HG02571 (cell line): Measurements from ENCODE around the gene SORCS1.
A peak's percentile ranks its signal among the peaks of the same experiment; 100 is the strongest.

Experiments used
- ATAC-seq: cut with Tn5 transposase; IDR thresholded peaks from one replicate; pipeline ENCODE4 v1.9.1; 2021; ENCODE audit warnings: mild to moderate bottlenecking, moderate library complexity; ENCODE audit not compliant: unreplicated experiment

The SORCS1 gene

DNA sequence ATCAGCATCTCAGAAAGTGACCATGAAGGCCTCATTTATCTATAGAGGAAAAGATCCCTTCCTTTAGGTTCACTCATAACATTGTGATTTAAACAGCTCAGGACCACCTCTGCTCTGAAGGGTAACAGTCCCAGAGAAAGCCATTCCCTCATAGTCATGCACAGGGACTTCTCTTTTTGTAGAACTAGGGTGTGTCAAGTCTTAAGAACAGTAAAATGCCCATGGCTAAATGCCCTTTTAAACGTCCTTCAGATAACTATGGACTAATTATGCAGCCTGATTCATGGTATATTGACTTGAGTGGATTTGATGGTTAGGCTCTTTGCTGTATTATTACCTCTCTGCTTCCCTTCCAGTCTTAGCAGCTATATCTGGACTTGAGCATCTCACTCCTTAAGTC is 337.8 kb downstream of the SORCS1 start:
- no peak for ATAC-seq

DNA sequence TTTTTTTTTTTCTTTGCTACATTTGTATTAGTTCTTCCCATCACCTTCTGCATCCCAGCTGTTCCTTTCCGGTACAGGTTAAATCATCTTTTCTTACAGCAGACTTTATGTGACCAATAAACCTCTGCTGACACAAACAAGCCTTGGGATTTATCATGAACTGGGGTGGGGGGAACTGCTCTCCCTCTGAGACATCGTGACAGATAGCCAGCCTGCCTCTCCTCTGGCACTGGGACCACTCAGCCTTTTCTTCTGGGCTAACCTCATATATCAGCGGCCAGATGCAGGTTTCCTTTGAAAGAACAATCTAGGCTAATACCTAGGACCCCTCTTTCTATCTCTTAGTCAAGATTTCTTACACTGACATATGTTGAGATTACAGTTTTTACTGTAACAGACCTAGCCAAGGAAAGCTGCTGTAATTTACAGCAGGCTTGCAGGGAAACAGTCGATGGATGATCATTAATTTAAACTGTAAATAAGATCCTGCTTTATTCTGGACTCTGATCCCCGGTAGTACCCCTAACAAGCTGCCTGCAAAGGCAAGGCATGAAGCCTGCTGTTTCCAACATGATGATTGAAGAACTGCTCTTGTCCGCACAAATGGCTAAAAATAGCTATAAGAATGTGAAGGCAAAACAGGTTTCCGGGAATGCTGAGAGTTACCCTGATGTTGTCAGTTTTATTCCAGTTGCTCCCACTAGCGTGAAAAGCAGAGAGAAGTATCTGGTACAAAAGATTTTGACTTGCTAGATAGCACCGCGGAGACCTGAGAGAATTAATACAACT is 338.7 kb downstream of the SORCS1 start:
- no peak for ATAC-seq

DNA sequence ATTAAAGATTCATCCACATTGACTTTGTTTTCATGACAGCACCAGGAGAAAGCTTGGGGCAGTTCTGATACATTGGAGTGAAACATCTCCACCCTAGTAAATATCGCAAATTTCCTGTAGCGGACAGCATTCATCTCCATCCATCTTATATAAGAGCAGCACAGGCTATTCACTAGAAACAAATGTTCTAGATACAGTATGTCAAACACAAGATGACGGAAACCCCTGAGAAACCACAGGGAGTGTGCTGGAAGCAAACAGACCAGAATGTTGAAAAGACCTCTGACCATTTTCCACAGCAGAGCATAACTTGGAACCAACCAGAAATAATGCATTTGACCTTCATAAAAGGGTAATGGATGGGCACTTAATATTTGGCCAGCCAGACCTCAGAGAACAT is 343.9 kb downstream of the SORCS1 start:
- ATAC-seq, result no peak

DNA sequence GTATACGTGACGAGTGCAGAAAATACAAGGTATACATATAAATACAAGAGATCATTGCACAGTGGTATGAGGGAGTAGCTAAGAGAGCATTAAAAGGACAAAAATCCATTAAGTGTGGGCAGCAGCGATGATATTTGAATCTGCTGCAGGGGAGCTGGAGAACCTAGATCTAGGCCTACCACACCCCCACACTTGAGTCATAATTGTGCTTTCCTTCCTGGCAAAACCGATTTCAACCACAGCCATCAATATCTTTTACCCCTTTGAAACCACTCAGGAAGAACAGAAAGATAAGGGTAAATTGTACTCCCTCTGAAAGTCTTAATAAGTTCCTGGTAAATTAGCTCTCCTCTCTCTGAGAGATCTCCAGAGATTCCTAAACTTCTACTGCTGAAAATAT is 345.0 kb downstream of the SORCS1 start:
- no peak for ATAC-seq

DNA sequence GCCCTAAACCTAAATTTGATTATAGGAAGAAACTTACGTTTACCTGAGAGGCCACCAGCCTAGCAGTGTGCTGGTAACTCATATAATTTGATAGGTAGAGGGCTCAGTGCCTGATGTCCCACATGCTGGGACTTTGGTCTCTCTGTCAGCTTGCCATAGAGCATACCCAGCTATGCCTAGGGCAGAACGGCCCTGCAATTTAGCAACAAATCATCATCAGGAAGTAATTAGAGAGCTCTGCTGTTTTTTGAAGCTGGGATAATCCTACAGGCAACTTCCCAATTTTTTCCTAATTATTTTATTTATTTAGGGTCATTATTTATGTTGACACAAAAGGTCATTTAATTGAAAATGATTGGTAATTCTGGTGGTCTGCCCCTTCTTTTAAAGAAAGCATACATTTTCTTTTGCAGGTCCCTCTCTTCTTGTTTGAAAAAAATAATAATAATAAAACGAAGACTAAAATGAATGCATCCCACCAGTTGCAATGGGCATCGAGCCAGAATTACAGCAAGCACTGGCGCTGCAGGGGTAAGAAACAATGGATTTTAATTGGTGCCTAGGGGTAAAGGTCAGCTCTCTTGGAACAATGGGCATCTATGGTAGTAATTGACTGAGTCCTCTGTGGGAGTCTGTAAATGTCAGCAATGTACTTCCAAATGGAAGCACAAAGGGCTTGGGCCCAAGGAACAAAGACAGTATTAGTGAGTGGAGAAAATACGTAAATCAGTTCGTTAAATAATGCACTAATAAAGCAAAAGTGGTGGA is 348.0 kb downstream of the SORCS1 start:
- no peak for ATAC-seq

DNA sequence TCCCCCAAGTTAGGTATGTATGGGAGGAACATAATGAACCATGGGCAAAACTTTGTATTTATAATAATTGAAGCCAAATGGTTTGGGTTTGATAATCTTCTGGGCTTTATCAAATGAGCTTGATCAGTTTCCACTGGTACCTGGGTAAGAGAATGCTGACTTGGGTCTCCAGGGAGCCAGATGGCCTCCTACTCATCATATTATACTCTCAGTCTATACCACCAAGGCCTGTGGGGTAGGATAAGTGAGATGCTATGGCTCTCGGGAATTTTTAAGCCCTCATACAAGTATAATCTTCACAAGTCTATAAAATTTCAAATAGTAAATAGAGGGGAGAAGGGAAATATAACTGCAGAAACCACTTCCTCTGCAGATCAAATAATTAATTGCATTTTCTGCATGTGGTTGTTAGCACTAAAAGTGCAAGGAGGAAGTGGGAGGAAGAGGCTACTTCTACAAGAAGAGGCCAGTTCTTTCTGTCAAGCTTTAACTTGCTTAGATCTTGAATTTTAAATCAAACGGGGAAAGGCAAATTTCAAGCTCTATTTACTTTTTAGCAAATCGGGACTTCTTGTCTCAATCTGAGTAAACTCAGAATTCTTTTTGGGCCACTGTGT is 349.0 kb downstream of the SORCS1 start:
- ATAC-seq, result no peak

DNA sequence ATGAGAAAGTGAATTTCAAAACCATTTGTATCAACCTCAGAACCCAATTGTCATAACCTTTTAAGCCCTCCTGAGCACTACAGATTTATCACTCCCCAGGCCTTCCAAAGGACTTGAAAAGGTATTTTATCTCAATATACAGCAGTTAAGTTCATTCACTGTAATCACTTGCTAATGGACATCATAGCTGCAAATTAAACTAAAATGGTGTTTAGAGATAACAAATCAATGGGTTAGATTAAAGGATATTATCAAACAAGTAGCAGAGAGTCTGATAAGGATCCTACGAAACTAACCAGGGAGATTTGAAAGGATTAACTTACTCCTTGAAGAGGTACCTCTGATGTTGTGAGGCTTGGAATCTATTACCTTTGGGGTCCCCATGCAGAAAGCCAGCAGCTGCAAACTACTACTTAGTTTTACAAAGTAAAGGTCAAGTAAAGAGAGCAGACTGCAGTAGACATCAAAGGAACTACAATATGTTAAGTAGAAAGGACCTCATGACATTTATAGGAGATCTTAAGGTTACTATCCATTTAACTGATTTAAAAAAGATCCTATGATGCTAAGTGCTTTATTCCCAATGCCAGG is 359.4 kb downstream of the SORCS1 start:
- ATAC-seq, result no peak

DNA sequence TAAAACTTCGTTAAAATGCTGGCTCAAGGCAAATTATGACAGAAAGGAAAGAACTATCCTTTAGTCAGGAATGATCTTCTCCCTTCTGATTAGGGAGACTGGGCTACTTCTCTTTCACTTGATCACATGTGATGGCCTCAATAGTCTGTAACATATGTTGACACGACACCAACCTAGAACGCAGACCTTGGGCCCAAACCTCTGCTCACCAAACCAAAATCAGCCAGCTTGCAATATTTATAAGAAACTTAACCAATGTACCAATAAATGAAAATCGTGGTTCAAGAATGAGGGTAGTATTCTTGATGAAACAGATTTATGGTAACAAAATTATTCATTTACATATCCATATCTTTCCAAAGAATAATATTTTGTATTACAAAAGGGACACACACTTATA is 361.6 kb downstream of the SORCS1 start:
- ATAC-seq, result no peak

DNA sequence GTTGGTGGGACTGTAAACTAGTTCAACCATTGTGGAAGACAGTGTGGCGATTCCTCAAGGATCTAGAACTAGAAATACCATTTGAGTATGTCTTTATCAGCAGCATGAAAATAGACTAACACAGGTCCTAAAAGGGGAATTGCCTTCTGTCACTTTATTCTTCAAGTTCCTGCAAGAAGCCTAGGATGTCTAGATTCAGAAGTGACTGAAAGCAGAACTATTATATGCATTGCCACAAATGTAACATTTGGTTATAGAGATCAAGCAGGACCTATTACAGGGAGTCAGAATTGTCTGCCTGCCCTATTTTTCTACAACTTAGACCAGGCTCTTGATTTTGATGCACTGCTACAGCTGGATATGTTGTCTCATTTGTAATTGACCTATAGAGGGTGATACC is 364.7 kb downstream of the SORCS1 start:
- no peak for ATAC-seq

DNA sequence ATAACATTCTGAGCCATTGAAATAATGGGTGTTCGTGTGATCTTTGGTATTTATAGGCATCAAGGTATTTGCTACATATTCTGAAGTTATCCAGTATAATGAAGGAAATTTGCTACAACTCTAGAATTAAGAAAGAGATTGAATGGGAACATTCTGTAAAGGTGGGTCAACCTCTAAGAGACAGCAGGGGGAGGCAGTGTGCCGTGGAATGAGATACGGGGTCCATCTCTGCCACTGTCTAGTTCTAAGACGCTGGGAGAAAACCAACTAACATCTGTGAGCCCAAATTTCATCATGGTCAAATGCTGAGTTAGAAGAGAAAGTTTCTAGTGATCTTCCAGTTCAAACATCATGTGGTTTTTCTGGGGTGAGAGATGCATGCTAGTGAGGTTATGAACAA is 368.9 kb downstream of the SORCS1 start:
- ATAC-seq, result peak; percentile 85

DNA sequence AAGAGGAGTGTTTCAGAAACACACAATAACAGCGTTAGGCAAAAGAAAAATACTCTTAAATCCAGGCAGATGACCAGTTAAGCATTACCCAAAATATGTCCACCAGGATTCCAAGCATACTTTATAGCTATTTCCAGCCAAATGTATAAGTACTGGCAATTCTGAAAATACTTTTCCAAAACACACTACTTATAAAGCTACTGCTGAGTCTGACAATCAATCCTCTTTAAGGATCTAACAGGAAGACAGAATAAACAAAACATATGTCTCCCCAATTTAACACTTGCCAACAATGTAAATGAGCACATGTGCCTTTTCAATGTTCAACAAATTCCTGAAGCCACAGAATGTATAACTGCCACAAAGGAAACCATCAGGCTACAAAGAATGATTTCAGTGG is 370.9 kb downstream of the SORCS1 start:
- no peak for ATAC-seq

DNA sequence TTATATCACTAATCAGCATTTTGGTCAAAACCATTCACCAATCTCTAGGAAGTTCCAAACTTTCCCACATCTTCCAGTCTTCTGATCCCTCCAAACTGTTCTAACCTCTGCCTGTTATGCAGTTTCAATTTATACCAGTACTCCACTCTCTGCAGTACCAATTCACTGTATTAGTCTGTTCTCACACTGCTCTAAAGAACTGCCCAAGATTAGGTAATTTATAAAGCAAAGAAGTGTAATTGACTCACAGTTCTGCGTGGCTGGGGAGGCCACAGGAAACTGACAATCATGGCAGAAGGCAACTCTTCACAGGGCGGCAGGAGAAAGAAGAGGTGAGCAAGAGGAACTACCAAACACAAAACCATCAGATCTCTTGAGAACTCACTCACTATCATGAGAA is 374.9 kb downstream of the SORCS1 start:
- ATAC-seq, result no peak

DNA sequence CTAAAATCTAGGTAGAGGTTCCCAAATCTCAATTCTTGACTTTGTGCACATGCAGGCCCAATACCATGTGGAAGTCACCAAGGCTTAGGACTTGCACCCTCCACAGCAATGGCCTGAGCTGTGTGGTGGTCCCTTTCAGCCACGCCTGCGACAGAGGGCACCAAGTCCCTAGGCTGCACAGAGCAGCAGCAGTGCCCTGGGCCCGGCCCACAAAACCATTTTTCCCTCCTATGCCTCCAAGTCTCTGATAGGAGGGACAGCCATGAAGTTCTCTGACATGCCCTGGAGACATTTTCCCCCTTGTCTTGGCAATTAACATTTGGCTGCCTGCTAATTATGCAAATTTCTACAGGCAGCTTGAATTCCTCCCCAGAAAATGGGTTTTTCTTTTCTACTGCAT is 375.5 kb downstream of the SORCS1 start:
- no peak for ATAC-seq

DNA sequence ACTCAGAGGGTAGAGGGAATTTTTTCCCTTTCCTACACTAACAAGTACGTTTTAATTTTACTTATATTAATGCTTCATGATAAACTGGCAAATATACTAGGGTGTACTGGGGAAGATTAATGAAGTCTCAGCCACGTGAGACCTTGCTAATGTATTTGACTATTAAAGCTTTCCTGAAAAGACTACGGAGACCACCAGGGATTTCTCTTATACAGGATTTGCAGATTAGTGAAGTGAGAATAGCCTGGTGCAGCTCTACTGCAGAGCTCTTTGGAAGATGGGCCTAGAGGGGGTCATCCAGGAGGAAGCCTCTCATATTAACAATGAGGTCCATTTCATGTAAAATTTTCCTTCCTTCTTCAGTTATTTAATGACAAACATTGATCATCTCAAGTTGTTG is 379.0 kb downstream of the SORCS1 start:
- no peak for ATAC-seq

DNA sequence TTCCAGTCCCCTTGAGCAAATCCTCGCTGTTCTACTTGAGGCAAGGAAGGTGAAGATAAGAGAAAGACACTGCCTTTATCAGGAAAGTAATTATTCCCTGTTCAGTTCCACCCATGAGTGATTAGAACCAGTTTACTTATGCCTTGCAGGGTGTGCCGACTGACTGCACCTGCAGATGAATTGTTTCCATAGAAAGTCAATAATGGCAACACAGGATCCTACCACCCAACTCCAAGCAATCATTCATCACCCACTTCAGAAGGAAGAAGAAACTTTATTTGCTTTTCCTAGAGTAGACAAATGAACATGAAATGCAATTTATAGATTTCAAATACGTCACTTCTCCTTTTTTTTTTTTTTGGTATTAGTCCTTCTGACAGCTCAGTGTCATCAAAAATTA is 383.9 kb downstream of the SORCS1 start:
- ATAC-seq, result no peak

DNA sequence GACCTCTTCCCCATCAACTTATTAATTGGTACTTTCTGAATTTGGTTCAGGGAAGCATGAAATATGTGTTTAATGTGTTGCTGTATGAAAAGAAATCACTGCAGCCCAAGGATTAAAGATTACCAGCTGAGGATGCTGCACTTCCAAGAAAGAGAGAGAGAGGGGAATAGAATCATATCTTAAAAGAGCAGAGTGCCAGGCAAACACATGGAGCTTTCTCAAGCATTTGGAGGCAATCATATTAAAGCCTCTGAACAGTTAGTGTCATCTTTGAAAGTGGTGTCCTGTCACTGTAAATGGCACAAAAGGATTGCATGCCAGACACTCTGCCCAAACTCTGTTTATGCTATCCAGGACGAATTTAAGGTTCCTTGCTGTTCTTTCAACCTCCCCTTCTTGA is 386.7 kb downstream of the SORCS1 start:
- ATAC-seq, result no peak

DNA sequence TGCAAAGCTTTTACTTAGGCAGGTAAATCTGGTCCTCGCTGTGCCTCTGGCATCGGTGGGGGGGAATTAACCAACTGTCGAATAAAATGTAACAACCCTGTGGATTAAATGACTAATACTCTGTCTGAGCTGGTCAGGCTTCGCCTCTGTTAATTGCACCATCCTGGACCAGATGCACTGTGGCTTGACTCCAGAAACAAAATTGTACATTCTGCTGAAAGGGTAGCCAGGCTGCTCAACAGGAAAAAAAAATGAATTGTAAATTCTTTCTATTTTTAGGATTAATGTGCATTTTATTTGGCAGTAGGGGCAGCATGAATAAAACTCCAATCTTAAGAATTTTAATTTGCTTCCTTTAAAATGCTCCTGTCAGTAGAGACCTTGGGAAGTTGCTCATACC is 389.4 kb downstream of the SORCS1 start:
- ATAC-seq, result no peak

DNA sequence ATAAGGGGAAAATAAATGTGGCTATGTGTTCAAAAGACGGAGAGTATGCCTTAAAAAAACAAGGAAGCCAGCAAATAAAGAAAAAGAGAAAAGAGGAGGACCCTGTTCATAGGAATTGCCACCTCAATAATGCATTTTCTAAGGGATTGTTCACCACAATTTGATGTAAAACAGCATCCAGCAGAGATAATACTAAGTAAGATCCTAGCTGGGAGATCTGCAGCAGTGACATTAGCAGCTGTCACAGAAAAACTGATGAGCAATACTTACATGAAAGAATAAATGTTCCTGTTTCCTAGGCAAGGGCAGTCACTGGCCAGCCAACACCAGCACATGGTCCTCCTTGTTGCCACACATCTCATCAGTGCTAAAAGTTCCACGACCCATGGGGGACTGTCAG is 391.5 kb downstream of the SORCS1 start:
- no peak for ATAC-seq

DNA sequence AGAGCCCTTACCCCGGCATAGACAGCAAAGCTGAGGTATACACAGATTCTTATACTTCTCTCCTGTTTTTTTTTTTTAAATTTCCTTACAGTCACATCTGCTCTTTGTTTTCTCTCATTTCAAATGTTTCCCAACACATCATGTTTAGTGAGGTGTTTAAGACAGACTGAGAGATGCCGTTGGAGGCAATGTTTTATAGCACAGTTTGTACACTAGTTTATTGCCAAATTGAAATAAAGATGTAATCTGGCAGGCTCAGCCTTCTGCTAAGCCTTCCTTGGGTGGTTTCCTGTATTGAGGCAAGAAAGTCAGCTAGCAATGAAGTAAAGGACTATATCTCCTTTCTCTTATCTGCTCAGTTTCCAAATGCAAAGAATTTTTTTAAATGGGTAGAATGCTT is 393.4 kb downstream of the SORCS1 start:
- ATAC-seq, result no peak

DNA sequence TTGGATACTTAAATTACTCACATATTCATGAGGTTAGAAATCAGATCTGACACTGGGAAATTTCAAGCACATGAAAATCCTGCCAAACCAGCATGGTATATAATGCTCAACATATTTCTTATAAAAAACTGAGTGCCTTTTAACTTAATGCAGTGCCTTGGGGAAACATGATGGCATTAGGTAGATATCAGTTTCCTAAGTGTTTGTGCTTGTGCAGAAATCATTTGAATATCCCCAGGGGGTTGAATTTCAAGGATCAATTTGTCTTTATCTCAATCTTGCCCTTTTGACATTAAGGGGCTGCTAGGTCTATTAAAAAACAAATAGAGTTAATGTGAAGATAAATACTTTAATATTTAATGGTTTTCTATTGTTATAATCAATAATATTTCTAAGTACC is 396.3 kb downstream of the SORCS1 start:
- ATAC-seq, result no peak

DNA sequence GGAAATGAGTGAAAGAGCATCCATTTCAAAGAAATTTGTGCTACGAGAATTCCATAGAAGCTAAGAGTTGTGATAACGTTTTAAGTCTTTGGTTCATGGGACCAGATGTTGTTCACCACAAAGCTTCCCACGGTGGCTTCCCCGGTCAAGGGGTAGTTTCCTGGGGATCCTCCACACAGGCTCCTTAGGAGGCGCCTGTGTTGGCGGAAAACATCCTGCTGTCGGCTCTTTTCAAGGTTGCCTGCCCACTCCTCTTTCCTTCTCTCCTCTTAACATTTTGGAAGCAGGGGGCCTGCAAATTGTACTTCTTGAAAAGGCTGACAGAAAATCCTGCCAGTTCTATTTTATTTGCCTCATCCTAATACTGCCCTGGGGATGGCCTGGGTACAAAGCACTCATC is 398.6 kb downstream of the SORCS1 start:
- no peak for ATAC-seq
